Astrocyte (in vitro differentiated cells and primary cell): ENCODE measurements around the gene TSC2. TPM values are rescaled to one million over a fixed set of nuclear protein-coding genes. Genes with fewer than 3 reads are reported as not detected.

Source experiments
- DNase-seq: peaks from one replicate; pipeline ENCODE4 v3.0.0-alpha.2; 2010; ENCODE audit warnings: low read depth
- FAIRE-seq: peaks from 2 replicates; lab custom pipeline; 2011; peaks lifted over from hg19 to GRCh38; lab: Jason Lieb, UNC
- H2AFZ ChIP-seq: 2 replicates; pipeline ENCODE4 v1.6.0; 2012; ENCODE audit warnings: low read depth, low read length, inconsistent platforms
- H3K27ac ChIP-seq: 2 replicates; pipeline ENCODE4 v1.5.1; 2011; ENCODE audit warnings: low read depth, low read length, inconsistent platforms
- H3K27me3 ChIP-seq: 2 replicates; pipeline ENCODE4 v1.6.0; 2011; ENCODE audit warnings: low read length, inconsistent platforms; ENCODE audit not compliant: insufficient read depth
- H3K36me3 ChIP-seq: 2 replicates; pipeline ENCODE4 v1.5.1; 2011; ENCODE audit warnings: low read length, inconsistent platforms; ENCODE audit not compliant: insufficient read depth
- H3K4me1 ChIP-seq: 2 replicates; pipeline ENCODE4 v1.5.1; 2011; ENCODE audit warnings: low read length, inconsistent platforms; ENCODE audit not compliant: insufficient read depth
- H3K4me2 ChIP-seq: 2 replicates; pipeline ENCODE4 v1.6.0; 2012; ENCODE audit warnings: low read length, inconsistent platforms
- H3K4me3 ChIP-seq: 2 replicates; pipeline ENCODE4 v1.5.1; 2011; ENCODE audit warnings: low read depth, mild to moderate bottlenecking, low read length, inconsistent platforms; ENCODE audit not compliant: insufficient read depth
- H3K79me2 ChIP-seq: 2 replicates; pipeline ENCODE4 v1.6.0; 2012; ENCODE audit warnings: mild to moderate bottlenecking, low read length, inconsistent platforms; ENCODE audit not compliant: insufficient read depth
- H3K9ac ChIP-seq: 2 replicates; pipeline ENCODE4 v1.6.0; 2012; ENCODE audit warnings: mild to moderate bottlenecking, low read length, inconsistent platforms
- H3K9me3 ChIP-seq: 2 replicates; pipeline ENCODE4 v1.5.1; 2012; ENCODE audit warnings: low read depth, mild to moderate bottlenecking, low read length, inconsistent platforms; ENCODE audit not compliant: insufficient read depth
- H4K20me1 ChIP-seq: 2 replicates; pipeline ENCODE4 v1.6.0; 2012; ENCODE audit warnings: low read length, inconsistent platforms; ENCODE audit not compliant: insufficient read depth
- H3K27ac Mint-ChIP-seq: one replicate; pipeline ENCODE4 v1.8.0; 2021; ENCODE audit warnings: mild to moderate bottlenecking, mixed read lengths; ENCODE audit not compliant: unreplicated experiment
- H3K27me3 Mint-ChIP-seq: one replicate; pipeline ENCODE4 v1.8.0; 2021; ENCODE audit warnings: low read depth, mixed read lengths; ENCODE audit not compliant: unreplicated experiment
- H3K36me3 Mint-ChIP-seq: one replicate; pipeline ENCODE4 v1.8.0; 2021; ENCODE audit warnings: low read depth, mixed read lengths; ENCODE audit not compliant: unreplicated experiment
- H3K4me1 Mint-ChIP-seq: one replicate; pipeline ENCODE4 v1.8.0; 2021; ENCODE audit warnings: low read depth, mixed read lengths; ENCODE audit not compliant: unreplicated experiment
- H3K4me3 Mint-ChIP-seq: one replicate; pipeline ENCODE4 v1.8.0; 2021; ENCODE audit warnings: mild to moderate bottlenecking, moderate library complexity, mixed read lengths; ENCODE audit not compliant: unreplicated experiment
- H3K9me3 Mint-ChIP-seq: one replicate; pipeline ENCODE4 v1.8.0; 2021; ENCODE audit warnings: mild to moderate bottlenecking, mixed read lengths; ENCODE audit not compliant: unreplicated experiment
- CTCF ChIP-seq: IDR thresholded peaks from 2 replicates; pipeline ENCODE4 v1.5.1; 2011; ENCODE audit warnings: low read depth, mild to moderate bottlenecking, inconsistent platforms, low read length, moderate library complexity; ENCODE audit not compliant: insufficient read depth
- EZH2 ChIP-seq: IDR thresholded peaks from 2 replicates; pipeline ENCODE4 v1.6.1; 2012; ENCODE audit warnings: mild to moderate bottlenecking, low read length, inconsistent platforms; ENCODE audit not compliant: insufficient read depth
- total RNA-seq: library from RNA; stranded (reverse); gene quantifications from 2 replicates; pipeline ENCODE4 v1.2.1, GENCODE V29; 2021

Gene TSC2
- total RNA-seq, 1 donor from 2014 or later = 89.5 TPM

DNA sequence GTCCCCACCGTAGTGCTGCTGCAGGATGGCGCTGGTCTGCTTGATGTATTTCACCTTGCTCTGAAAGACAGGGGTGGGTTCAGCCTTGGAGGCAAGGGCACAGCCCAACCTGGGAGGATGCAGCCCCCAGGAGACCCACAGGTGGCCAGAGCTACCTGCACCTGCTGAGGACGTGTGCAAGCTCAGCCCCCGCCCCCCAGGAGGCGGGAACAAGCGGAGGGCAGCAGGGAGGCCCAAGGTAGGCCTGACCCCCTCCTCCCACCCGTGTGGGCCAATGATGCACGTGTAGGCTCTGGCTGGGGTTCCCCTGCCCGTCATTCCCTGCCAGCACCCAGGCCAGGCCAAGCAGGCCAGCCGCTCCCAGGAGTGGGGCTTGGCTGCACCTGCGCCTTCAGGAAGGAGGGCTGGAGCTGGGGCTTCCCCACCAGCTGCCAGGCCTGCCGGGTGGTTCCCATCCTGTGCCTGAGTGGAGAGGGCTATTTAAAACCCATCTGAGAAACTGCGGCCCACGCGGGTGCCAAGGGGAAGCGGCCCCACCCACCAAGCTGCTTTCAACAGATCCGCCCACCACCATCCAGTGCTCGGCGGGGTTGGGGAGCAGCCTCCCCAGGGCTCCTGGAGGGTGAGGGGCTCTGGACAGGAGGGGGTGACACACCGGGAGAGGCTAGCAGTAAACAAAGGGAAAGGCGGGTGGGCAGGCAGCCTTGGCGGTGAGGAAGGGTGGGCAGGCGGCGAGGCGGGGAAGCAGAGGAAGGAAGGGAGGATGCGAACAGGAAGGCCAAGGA is 3.9 kb upstream of the TSC2 start:
- Histone ChIP-seq H2AFZ (no peak overlapping the region), H3K4me3 (no peak overlapping the region), H4K20me1 (peaks cover 3% of the 10 kb centered on the region), H3K27me3 (no peaks in the 10 kb centered on the region), H3K4me1 (peaks cover 40% of the 10 kb centered on the region), H3K27ac (no peak overlapping the region), H3K4me2 (no peak overlapping the region), H3K9ac (no peak overlapping the region), H3K79me2 (peaks cover 11% of the 10 kb centered on the region), H3K9me3 (no peaks in the 10 kb centered on the region), H3K36me3 (no peaks in the 10 kb centered on the region)
- peaks cover 8% of the 10 kb centered on the region for H3K4me1 Mint-ChIP-seq
- H3K27ac Mint-ChIP-seq = no peak overlapping the region
- H3K36me3 Mint-ChIP-seq = peaks cover 3% of the 10 kb centered on the region
- no peaks in the 10 kb centered on the region for H3K9me3 Mint-ChIP-seq
- no peak overlapping the region for H3K4me3 Mint-ChIP-seq
- no peak for FAIRE-seq
- TF ChIP-seq CTCF = no peak
- no peak for TF ChIP-seq EZH2
- H3K27me3 Mint-ChIP-seq = no peaks in the 10 kb centered on the region
- no peak for DNase-seq

- Histone ChIP-seq H3K4me3 (no peak overlapping the region), H3K9ac (no peak overlapping the region), H3K27ac (no peak overlapping the region), H3K4me1 (peaks cover 33% of the 10 kb centered on the region), H3K79me2 (peaks cover 15% of the 10 kb centered on the region), H3K4me2 (no peak overlapping the region), H3K27me3 (no peaks in the 10 kb centered on the region), H2AFZ (no peak overlapping the region), H3K36me3 (no peaks in the 10 kb centered on the region), H3K9me3 (no peaks in the 10 kb centered on the region), H4K20me1 (peaks cover 3% of the 10 kb centered on the region)
- FAIRE-seq (no peak), DNase-seq (no peak)
- Mint-ChIP-seq H3K27me3 (no peaks in the 10 kb centered on the region), H3K4me1 (peaks cover 7% of the 10 kb centered on the region), H3K36me3 (peaks cover 3% of the 10 kb centered on the region), H3K4me3 (no peak overlapping the region), H3K9me3 (no peaks in the 10 kb centered on the region), H3K27ac (no peak overlapping the region)
- no peak for TF ChIP-seq EZH2
Observed at GRCh38 chr16:2044541-2044940, 3.2 kb upstream of the TSC2 start.

DNA sequence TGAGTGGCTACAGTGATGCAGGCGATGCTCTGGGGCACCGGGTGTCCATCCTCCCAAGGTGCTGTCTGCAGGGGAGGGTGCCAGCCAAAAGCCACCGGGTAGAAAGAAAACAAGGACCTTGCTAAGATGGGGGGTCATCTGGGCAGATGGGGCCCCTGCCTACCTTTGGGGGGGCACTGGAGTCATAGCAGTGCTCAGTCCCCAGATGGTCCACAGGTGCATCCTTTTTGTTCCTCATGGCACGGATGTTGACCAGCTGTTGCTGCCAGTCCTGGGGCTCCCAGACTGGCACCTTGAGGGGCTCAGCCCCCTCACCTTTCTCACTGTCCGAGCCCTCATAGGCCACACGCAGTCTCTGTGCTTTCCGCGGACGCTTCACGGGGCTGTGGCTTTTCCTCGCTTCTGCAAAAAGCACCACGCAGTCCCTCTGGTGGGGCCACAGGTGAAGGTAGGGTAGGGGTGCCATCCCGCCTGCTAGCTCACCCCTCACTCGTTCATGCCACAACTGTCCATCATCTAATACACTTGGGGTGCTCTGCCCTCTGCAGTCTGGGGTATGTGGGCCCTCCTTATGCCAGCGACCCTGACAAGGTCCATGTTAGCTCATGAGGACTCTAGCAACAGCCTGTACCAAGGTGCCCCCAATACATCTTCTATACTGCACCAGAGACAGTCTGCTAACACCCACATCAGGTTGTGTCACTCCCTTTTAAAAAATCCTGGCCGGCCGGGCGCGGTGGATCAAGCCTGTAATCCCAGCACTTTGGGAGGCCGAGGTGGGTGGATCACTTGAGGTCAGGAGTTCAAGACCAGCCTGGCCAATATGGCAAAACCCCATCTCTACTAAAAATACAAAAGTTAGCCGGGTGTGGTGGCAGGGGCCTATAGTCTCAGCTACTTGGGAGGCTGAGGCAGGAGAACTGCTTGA is 1.6 kb upstream of the TSC2 start:
- Histone ChIP-seq H3K9me3 (no peaks in the 10 kb centered on the region), H3K4me1 (peaks cover 17% of the 10 kb centered on the region), H3K36me3 (no peaks in the 10 kb centered on the region), H3K27ac (no peak overlapping the region), H2AFZ (no peak overlapping the region), H3K9ac (no peak overlapping the region), H3K4me2 (peak overlapping the region; percentile 95), H4K20me1 (peaks cover 3% of the 10 kb centered on the region), H3K4me3 (no peak overlapping the region), H3K27me3 (no peaks in the 10 kb centered on the region), H3K79me2 (peaks cover 15% of the 10 kb centered on the region)
- FAIRE-seq (no peak), DNase-seq (no peak)
- TF ChIP-seq EZH2 (no peak), CTCF (no peak)
- peaks cover 3% of the 10 kb centered on the region for H3K36me3 Mint-ChIP-seq
- H3K4me1 Mint-ChIP-seq = peaks cover 6% of the 10 kb centered on the region
- no peak overlapping the region for H3K27ac Mint-ChIP-seq
- H3K9me3 Mint-ChIP-seq = no peaks in the 10 kb centered on the region
- peak overlapping the region; percentile 92 for H3K4me3 Mint-ChIP-seq
- H3K27me3 Mint-ChIP-seq = no peaks in the 10 kb centered on the region
